Endothelial cell of umbilical vein (primary cell): ENCODE measurements around the gene DNAJC11. TPM values are rescaled to one million over a fixed set of nuclear protein-coding genes. Genes with fewer than 3 reads are reported as not detected.

Experiments used
- BruUV-seq: library from RNA; stranded (reverse); fragments of 400-500 nt; replicated peaks from 2 replicates; lab custom pipeline; 2021; lab: Mats Ljungman, UMichigan
- CTCF ChIA-PET: fragments of 300-600, 350-600 bp; sonication (Branson Sonifier 250); formaldehyde crosslinking; loops from one replicate; lab custom pipeline; 2021; ENCODE audit warnings: antibody characterized with exemption, inconsistent platforms; lab: Charles Lee
- POLR2A ChIA-PET: fragments of 300-600, 350-600 bp; sonication (Branson Sonifier 250); formaldehyde crosslinking; loops from one replicate; lab custom pipeline; 2021; ENCODE audit warnings: antibody characterized with exemption, inconsistent platforms; lab: Charles Lee
- DNase-seq: peaks from one replicate; pipeline ENCODE4 v3.0.0-alpha.2; 2011; ENCODE audit warnings: low read depth, low spot score
- FAIRE-seq: peaks from 2 replicates; lab custom pipeline; 2011; peaks lifted over from hg19 to GRCh38; lab: Jason Lieb, UNC
- H2AFZ ChIP-seq: 2 replicates; pipeline ENCODE4 v1.6.0; 2012; ENCODE audit warnings: low read depth, low read length, control low read depth, inconsistent platforms
- H3K27ac ChIP-seq: 2 replicates; pipeline ENCODE4 v1.5.1; 2011; ENCODE audit warnings: low read depth, mild to moderate bottlenecking, control low read depth, low read length, moderate library complexity; ENCODE audit not compliant: insufficient read depth
- H3K27me3 ChIP-seq, 2 experiments: 2 replicates each; pipeline versions ENCODE4 v1.6.0 to v1.6.1; 2011; ENCODE audit warnings: low read length in 2 of 2, mixed read lengths in 1 of 2; ENCODE audit not compliant: control insufficient read depth in 2 of 2, insufficient read depth in 2 of 2
- H3K36me3 ChIP-seq, 2 experiments: 2 replicates in 1 of 2; 3 replicates in 1 of 2; pipeline ENCODE4 v1.5.1; 2011; ENCODE audit warnings: low read length in 2 of 2, mild to moderate bottlenecking in 1 of 2, moderate library complexity in 1 of 2; ENCODE audit not compliant: control insufficient read depth in 2 of 2, insufficient read depth in 2 of 2; ENCODE audit errors: extremely low read depth in 1 of 2
- H3K4me1 ChIP-seq: 3 replicates; pipeline ENCODE4 v1.5.1; 2011; ENCODE audit warnings: mild to moderate bottlenecking, low read length; ENCODE audit not compliant: control insufficient read depth, insufficient read depth; ENCODE audit errors: extremely low read depth
- H3K4me2 ChIP-seq: 2 replicates; pipeline ENCODE4 v1.6.1; 2011; ENCODE audit warnings: low read length, control low read depth, mixed read lengths; ENCODE audit not compliant: insufficient read depth
- H3K4me3 ChIP-seq, 3 experiments: fragments of 200-600 bp in 1 of 3; sonication (generic), shearing (Covaris generic) in 1 of 3; replicated peaks in 1 of 3; 2 replicates each; pipeline ENCODE4 v1.5.1; 2011 to 2016; ENCODE audit warnings: control low read depth in 3 of 3, low read length in 3 of 3, mild to moderate bottlenecking in 2 of 3, inconsistent platforms in 1 of 3, low read depth in 1 of 3, moderate library complexity in 1 of 3; ENCODE audit not compliant: insufficient read depth in 1 of 3
- H3K79me2 ChIP-seq: 2 replicates; pipeline ENCODE4 v1.6.0; 2012; ENCODE audit warnings: low read length, inconsistent platforms; ENCODE audit not compliant: control insufficient read depth, insufficient read depth
- H3K9ac ChIP-seq: replicated peaks from 2 replicates; pipeline ENCODE3; 2011; ENCODE audit warnings: low read length, control low read depth; ENCODE audit not compliant: insufficient read depth; ENCODE audit errors: extremely low read depth
- H3K9me1 ChIP-seq: replicated peaks from 3 replicates; pipeline ENCODE4 v1.6.0; 2011; ENCODE audit warnings: mild to moderate bottlenecking, low read length; ENCODE audit not compliant: control insufficient read depth, insufficient read depth; ENCODE audit errors: extremely low read depth
- H3K9me3 ChIP-seq: replicated peaks from 2 replicates; pipeline ENCODE4 v1.5.1; 2012; ENCODE audit warnings: low read length, inconsistent platforms; ENCODE audit not compliant: control insufficient read depth, insufficient read depth
- H4K20me1 ChIP-seq: replicated peaks from 2 replicates; pipeline ENCODE3; 2011; ENCODE audit warnings: mild to moderate bottlenecking, low read length; ENCODE audit not compliant: control insufficient read depth, insufficient read depth; ENCODE audit errors: extremely low read depth
- CTCF ChIP-seq, 2 donors: IDR thresholded peaks; 1 replicate in 1 of 2; 2 replicates in 1 of 2; pipeline ENCODE4 v1.5.1; 2011; ENCODE audit warnings: low read length in 2 of 2, mild to moderate bottlenecking in 2 of 2, moderate library complexity in 2 of 2, control low read depth in 1 of 2, inconsistent platforms in 1 of 2, low read depth in 1 of 2; ENCODE audit not compliant: insufficient read depth in 1 of 2; ENCODE audit errors: extremely low read depth in 1 of 2
- EZH2 ChIP-seq: IDR thresholded peaks from 2 replicates; pipeline ENCODE4 v1.6.1; 2012; ENCODE audit warnings: borderline replicate concordance, low read depth, mild to moderate bottlenecking, moderate library complexity, low read length, inconsistent platforms; ENCODE audit not compliant: severe bottlenecking
- FOS ChIP-seq: IDR thresholded peaks from 2 replicates; pipeline ENCODE4 v1.6.1; 2011; ENCODE audit warnings: mild to moderate bottlenecking, low read length, moderate library complexity, borderline replicate concordance; ENCODE audit not compliant: insufficient read depth
- POLR2A ChIP-seq: IDR thresholded peaks from 2 replicates; pipeline ENCODE4 v1.6.1; 2012; ENCODE audit warnings: low read depth, mild to moderate bottlenecking, control low read depth, low read length
- dilution Hi-C: fragments of 300-500 bp; cut with MboI; formaldehyde crosslinking; loops from one replicate; pipeline ENCODE4 v1.15.0; 2019; ENCODE audit warnings: low sequenced_read_pairs; ENCODE audit not compliant: extremely low pct_ligation_motif_present
- intact Hi-C: fragments of 100-400 bp; cut with micrococcal nuclease; formaldehyde crosslinking; loops from one replicate; pipeline ENCODE4 v1.10.0; 2022
- polyA plus RNA-seq, 4 experiments: library from polyadenylated mRNA; depleted of rRNA in 3 of 4; stranded (reverse) in 3 of 4; unstranded in 1 of 4; fragments of >200 nt; gene quantifications; 2 replicates each; pipeline versions ENCODE4 v1.2.1 to v1.2.3, GENCODE V29; 2011 to 2012; ENCODE audit warnings: missing spikeins in 1 of 4
- total RNA-seq: library from RNA; stranded (reverse); gene quantifications from 2 replicates; pipeline ENCODE4 v1.2.3, GENCODE V29; 2021

Gene DNAJC11
- total and polyA plus RNA-seq, 2 donors (not counting 3 experiments of a cell fraction or from before 2014, with no cell fraction given) = 31.1 to 64.3 TPM

- no peaks in the 10 kb centered on the region for H3K79me2 ChIP-seq
- dilution Hi-C loops = no loop called here
- peaks cover 0 to 15% of the 10 kb centered on the region in 2 experiments for H3K36me3 ChIP-seq
- no peak overlapping the region for H3K4me2 ChIP-seq
- no peak for FAIRE-seq
- POLR2A ChIA-PET = no interaction called here
- CTCF ChIA-PET = no interaction called here
- H3K27ac ChIP-seq = no peak overlapping the region
- no peaks in the 10 kb centered on the region for H4K20me1 ChIP-seq
- no peak overlapping the region for H2AFZ ChIP-seq
- intact Hi-C loops = no loop called here
- no peak for TF ChIP-seq FOS
- TF ChIP-seq CTCF (IDR thresholded peaks at IDR 0.05; ENCODE audit: extremely low read depth in 1 of 2, insufficient read depth in 1 of 2, low read depth in 1 of 2, low read length in 2 of 2) = no peak
- H3K9ac ChIP-seq = no peak overlapping the region
- H3K9me3 ChIP-seq = no peaks in the 10 kb centered on the region
- no peak for DNase-seq
- no TSS peak for BruUV-seq
- no peaks in the 10 kb centered on the region for H3K9me1 ChIP-seq
- H3K4me3 ChIP-seq = no peak overlapping the region
- H3K4me1 ChIP-seq = no peaks in the 10 kb centered on the region
- no peaks in the 10 kb centered on the region for H3K27me3 ChIP-seq
These were observed 53.1 kb downstream of the DNAJC11 start for GRCh38 chr1:6648556-6648955.

- no peaks in the 10 kb centered on the region for H3K79me2 ChIP-seq
- FAIRE-seq (peak; percentile 93), DNase-seq (peak; percentile 47)
- POLR2A ChIA-PET = no interaction called here
- no peak for TF ChIP-seq EZH2
- peak; percentile 50 to 57 for TF ChIP-seq CTCF (IDR thresholded peaks at IDR 0.05; ENCODE audit: extremely low read depth in 1 of 2, insufficient read depth in 1 of 2, low read depth in 1 of 2, low read length in 2 of 2)
- no peak for TF ChIP-seq POLR2A
- TF ChIP-seq FOS = no peak
- intact Hi-C loops = loop anchor here (1.0 kb wide), 4 partner anchors 45 to 572 kb away; partner anchors contain the start of gene NOL9
- no peaks in the 10 kb centered on the region for H3K9me1 ChIP-seq
- no peaks in the 10 kb centered on the region for H3K4me1 ChIP-seq
- H3K4me2 ChIP-seq = no peak overlapping the region
- dilution Hi-C loops = no loop called here
- H3K9ac ChIP-seq = no peak overlapping the region
- H2AFZ ChIP-seq = no peak overlapping the region
- H3K9me3 ChIP-seq = no peaks in the 10 kb centered on the region
- no peak overlapping the region for H3K27ac ChIP-seq
- H4K20me1 ChIP-seq = no peaks in the 10 kb centered on the region
- H3K27me3 ChIP-seq = no peaks in the 10 kb centered on the region
- BruUV-seq = no TSS peak
- no peak overlapping the region for H3K4me3 ChIP-seq
- H3K36me3 ChIP-seq = peaks cover 0 to 7% of the 10 kb centered on the region in 2 experiments
- CTCF ChIA-PET = interaction anchor here (0.6 to 2.4 kb wide), 36 partner anchors 9 to 561 kb away, joined by 3 to 18 read pairs (median 4); partner anchors contain the start of genes NOL9, TAS1R1 and ZBTB48
These were observed 55.0 kb downstream of the DNAJC11 start for GRCh38 chr1:6646499-6647148.
